Hematopoietic multipotent progenitor cell (in vitro differentiated cells): Measurements from ENCODE around the gene CPEB4. TPM values are rescaled to one million over a fixed set of nuclear protein-coding genes. Genes with fewer than 3 reads are reported as not detected.

Source experiments
- DNase-seq, 3 donors: peaks; one replicate each; pipeline ENCODE4 v3.0.0-alpha.2; 2011 to 2015; ENCODE audit warnings: low read depth in 2 of 3, low spot score in 2 of 3
- total RNA-seq: library from RNA; depleted of rRNA; stranded (reverse); fragments of >200 nt; gene quantifications from one replicate; pipeline ENCODE4 v1.2.3, GENCODE V29; 2012

The CPEB4 gene
- total RNA-seq, 1 donor, result 10.5 TPM

DNA sequence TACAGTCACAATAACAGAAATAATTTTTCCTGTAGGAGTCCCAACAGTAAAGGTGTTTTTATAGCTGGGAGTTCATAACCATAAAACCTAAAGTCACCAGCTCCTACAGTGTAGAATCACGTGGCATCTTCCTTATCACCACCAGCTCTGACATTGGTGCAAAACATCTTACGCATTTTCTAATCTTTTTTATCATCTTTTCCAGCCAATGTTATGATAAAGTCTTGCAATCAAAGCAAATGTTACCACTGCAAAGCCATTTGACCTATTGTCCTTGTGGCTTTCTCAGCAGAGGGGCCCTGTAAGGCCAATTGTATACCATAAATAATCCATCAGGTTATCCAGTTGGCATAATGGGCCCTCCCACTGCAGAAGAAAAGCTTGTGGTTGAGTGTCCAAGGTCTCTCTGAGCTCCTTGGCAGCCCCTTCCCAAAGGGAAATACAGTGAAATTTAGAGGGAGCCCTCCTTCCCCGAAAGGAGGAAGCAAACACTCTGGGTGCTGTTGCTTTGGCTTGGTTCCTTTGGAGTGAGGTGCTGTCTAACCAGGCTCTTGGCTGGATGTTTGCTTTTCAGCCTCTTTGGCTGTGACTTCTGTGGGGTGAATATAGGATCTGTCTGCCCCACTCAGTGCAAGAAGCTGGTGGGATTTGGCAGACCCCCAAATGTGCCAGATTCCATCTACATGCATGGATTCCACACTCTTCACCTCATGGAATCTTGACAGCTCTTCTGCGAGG, 29.3 kb upstream of the CPEB4 start:
- DNase-seq, result no peak

- DNase-seq, result no peak
Measured at GRCh38 chr5:173859408-173860159, 28.6 kb upstream of the CPEB4 start.

DNA sequence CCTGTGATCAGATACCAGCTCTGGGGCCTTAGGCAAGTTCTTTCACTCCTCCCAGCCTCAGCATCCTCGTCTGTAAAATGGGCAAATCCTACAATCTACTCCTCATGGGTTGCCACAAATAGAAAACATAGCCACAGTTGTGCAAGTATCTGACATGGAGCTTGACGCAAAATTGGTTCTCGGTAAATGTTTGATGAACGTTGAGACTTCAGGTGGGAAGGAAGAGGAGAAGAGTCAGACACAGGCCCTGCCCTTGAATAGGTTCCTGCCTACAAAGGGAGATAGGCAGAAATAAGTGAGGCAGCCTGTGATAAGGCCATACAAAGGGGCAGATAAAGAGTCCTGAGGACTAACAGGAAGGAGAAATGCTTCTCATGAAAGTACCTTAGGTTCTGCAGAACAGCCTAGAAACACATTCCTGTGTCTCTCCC, 26.1 kb upstream of the CPEB4 start:
- no peak for DNase-seq

DNA sequence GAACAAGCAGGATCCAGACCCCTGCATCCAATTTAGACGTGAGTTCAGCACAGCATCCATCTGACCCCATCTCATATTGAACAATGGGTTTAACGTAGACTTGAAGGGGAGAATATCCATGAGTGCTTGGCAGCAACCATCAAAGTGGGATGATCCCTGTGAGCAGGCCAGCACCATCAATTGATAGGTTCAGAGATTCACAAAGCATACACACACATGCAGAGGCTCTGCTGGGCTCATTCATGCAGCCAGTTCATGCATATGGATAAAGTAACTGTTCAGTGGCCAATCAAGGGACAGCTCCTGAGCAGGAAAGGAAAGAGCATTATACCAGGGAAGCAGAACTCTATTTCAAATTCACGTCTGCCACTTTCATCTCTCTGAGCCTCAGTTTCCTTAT, 24.8 kb upstream of the CPEB4 start:
- DNase-seq, result no peak

GRCh38 chr5:173864126-173865050, 23.8 kb upstream of the CPEB4 start:
- peak in 2 of 3 donors; percentile 44 to 77 for DNase-seq

- peak in 1 of 3 donors; percentile 36 for DNase-seq
Measured at GRCh38 chr5:173866243-173866857, 21.8 kb upstream of the CPEB4 start.

DNA sequence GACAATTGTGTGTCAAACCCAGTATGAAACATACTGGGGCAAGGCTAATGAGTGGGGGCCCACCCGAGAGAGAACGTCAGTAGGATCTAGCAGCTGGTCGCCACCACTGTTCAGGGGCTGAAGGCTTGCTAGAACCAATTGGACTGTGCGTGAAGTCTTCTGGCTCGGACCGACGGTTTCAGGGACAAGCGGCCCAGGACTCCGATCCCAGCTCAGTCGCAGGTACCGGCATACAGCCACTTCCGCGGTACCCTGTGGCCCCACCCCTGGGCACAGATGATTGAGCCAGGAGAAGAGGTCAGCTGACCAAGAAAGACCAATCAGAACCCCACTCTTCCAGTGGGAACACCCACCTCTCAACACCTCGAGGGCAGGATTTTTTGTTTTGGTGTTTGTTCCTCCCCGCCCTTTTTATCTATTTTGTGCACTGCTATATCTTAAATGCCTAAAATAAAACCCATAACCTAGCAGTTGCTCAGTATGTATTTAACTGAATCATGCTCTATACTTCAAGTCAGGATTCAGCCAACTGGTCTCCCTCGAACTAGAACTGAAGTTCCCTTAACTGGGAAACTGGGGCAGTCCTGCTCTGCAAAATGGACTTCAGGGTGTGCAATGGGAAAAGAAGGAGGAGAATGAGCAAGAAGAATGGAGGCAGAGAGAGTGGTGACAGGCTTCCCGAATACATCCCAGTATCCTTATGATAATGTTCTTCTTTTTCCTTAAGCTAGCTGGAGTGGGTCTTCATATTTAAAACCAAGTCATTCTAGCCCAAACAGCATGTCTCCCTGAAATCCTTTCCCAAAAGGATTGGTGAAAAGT, 21.1 kb upstream of the CPEB4 start:
- no peak for DNase-seq

- DNase-seq, result peak in 1 of 3 donors; percentile 43
Measured at GRCh38 chr5:173868096-173868880, 19.9 kb upstream of the CPEB4 start.

DNA sequence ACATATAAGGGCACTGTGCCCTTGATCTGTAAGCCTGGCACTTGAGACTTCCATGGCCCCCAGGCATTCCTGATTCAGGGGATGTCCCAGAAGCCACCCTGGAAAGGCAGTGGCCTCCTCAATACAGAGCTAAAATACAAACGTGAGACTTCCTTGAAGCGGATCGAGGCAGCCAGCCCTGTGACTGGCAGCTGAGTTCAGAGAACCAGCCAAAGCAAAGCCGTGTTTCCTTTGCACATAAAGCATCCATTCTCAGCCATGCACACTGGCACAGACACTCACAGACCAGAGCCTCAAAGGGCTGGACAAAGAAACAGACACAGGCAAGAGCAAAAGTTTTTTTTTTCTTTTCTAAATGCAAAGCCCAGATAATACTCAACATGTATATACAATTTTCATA, 18.8 kb upstream of the CPEB4 start:
- DNase-seq, result no peak

- no peak for DNase-seq
Measured at GRCh38 chr5:173872957-173873305, 15.2 kb upstream of the CPEB4 start.

DNA sequence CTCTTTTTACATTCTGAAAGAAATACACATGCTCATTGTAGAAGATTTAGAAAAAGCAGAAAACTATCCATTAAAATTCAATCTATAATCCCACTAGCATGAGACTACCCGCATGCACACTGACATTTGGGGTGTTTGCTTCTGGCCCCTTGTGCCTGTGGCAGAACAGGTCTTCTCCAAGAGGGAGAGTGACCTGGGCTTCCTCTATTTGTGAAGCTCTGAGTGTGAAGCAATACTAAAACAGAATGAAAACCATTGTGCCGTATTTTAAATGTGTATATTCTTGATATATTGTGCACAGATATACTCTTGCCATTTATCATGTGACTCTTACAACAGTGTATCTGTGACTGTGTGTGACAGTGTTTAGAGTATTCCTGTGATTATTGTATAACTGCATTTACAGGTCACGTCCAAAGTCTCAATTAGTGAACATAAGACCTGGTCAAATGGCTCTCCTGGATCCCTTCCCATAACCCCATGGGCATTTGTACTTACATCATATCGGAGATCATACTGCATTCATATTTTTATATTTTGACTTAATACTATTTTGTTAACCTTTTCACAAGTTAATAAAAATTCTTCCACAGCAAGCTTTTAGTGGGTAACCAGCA, 14.7 kb upstream of the CPEB4 start:
- no peak for DNase-seq

- DNase-seq, result no peak
Measured at GRCh38 chr5:173875189-173875588, 13.0 kb upstream of the CPEB4 start.

- DNase-seq, result no peak
Measured at GRCh38 chr5:173878224-173878967, 9.8 kb upstream of the CPEB4 start.

DNA sequence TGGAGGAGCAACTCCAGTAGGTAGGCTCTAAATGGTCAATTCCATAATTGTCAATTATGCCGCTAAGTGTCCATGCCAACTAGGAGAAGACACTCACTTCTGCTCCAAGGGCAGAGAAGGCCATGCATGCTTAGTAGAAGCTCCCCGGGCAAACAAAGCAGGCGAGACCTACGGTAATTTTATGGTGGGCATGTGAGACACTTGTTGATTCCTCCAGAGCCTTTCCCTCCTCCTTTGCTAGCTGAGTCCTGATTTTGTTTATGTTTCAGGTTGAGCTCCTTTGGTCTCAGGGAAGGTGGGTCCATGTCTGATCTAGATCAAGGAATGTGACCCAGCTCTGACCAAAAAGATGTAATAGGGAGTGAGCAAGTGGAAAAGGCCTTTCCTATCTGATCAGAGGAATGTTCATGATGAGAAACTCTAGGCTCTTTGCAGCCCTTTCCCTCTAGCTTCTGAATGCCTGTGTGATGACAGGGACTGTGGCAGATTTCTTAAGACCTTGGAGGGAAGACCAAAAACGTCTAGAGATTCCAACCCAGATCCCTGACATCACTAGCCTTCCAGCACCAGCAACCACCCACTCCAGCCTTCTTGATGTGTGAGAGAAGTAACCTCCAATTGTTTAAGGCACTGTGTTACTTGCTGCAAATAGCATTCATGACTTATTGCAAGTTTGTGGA, 7.7 kb upstream of the CPEB4 start:
- DNase-seq, result no peak

DNA sequence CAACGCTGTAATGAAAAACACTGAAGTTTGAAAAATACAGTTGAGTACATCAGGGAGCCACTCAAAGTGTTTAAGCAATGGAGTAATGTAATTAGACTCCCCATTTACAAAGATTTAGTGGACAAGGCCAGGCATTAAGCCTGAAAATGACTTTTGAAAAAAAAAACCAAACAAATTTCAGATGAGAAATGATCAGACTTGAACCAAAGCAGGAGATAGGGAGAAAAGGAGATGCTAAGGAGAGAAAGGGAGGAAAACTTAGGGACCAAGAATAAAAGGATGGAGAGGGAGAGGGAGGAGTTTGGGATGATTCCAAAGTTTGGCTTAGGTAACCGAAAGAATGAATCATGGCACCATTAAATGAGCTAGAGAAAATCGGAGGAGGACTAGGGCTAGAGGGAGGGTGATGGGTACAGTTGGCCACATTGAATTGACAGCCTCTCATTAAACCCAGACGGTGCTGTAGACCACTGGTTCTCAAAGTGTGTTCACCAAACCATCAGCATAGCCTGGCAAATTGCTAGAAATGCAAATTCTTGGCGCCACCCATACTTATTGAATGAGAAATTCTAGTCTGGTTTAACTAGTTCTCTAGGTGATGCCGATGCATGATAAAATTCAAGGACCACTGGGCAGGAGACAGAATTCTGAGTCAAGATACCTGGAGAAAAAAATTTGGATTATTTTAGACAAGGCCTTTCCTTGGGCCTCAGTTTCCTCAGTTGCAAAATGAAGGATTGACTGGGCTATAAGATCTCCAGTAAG, 6.2 kb upstream of the CPEB4 start:
- no peak for DNase-seq

DNA sequence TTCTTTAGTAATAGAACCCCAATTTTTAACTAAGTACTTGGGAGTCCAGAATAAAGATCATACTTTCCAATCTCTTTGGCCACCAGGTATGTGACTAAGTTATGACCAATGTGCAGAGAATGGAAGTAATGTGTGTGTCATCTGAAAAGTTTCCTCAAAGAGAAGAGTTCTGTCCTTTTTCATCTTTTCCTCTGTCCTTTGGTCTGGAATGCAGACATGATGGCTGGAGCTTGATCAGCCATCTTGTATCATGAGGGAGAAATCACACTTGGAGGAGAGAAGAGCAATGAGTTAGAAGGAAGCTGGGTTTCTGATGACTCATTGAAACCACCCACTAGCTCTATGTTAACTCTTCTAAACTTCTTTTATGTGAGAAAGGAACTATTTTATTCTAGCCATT, 5.5 kb upstream of the CPEB4 start:
- DNase-seq, result no peak
